K562 treated with DMSO at 1 percent for 48 hours (cell line): ENCODE results near the gene MARCHF3. TPM values are rescaled to one million over a fixed set of nuclear protein-coding genes. Genes with fewer than 3 reads are reported as not detected.

Source experiments
- total RNA-seq: library from RNA; unstranded; fragments of 300-600 nt; gene quantifications from 2 replicates; pipeline ENCODE4 v1.2.3, GENCODE V29; 2022; ENCODE audit warnings: low replicate concordance; ENCODE audit errors: extremely low read depth

The MARCHF3 gene
- total RNA-seq, result not detected in 2 replicates

GRCh38 chr5:127030259-127031146, at the start of gene MARCHF3:
Gene MARCHF3, minus strand, starts transcription at chr5:127030558. Its CDS starts 112,387 bp downstream, at chr5:126918171.

GRCh38 chr5:127072861-127073846, 42.8 kb upstream of the MARCHF3 start, which contains the start of gene C5orf63:
Gene C5orf63, minus strand, starts transcription at chr5:127073502. Its CDS starts 14,507 bp downstream, at chr5:127058995.

Other genes with a start within 250 kb of the MARCHF3 start
- not detected in 2 replicates for gene C5orf63, start 42.9 kb upstream of the MARCHF3 start, total RNA-seq